T-helper 17 cell (primary cell): ENCODE results near the gene HDAC4. TPM values are rescaled to one million over a fixed set of nuclear protein-coding genes. Genes with fewer than 3 reads are reported as not detected.

ENCODE experiments used
- ATAC-seq: fragments of 150-1000 bp; cut with Tn5 transposase; 2 replicates; pipeline ENCODE4 v1.10.0; 2021; ENCODE audit warnings: mild to moderate bottlenecking, moderate library complexity
- DNase-seq, 3 donors: peaks; one replicate each; pipeline versions ENCODE4 v3.0.0 to v3.0.0-alpha.2; 2020 to 2021
- H3K9me3 ChIP-seq: one replicate; pipeline ENCODE4 v1.7.0; 2013; ENCODE audit warnings: low read length, mild to moderate bottlenecking; ENCODE audit not compliant: control insufficient read depth, poor library complexity, severe bottlenecking
- H3K27ac Mint-ChIP-seq: one replicate; pipeline ENCODE4 v1.8.0; 2022; ENCODE audit warnings: mild to moderate bottlenecking, moderate library complexity, mixed read lengths
- H3K27me3 Mint-ChIP-seq: one replicate; pipeline ENCODE4 v1.8.0; 2022; ENCODE audit warnings: mixed read lengths
- H3K36me3 Mint-ChIP-seq: one replicate; pipeline ENCODE4 v1.8.0; 2022; ENCODE audit warnings: low read depth, mixed read lengths
- H3K4me1 Mint-ChIP-seq: one replicate; pipeline ENCODE4 v1.8.0; 2022; ENCODE audit warnings: mild to moderate bottlenecking, mixed read lengths
- H3K4me3 Mint-ChIP-seq: one replicate; pipeline ENCODE4 v1.8.0; 2022; ENCODE audit warnings: mild to moderate bottlenecking, moderate library complexity, mixed read lengths
- total RNA-seq, 4 donors: library from RNA in 2 of 4; stranded (reverse) in 2 of 4; gene quantifications; one replicate each; pipeline ENCODE4 v1.2.3 and lab custom pipeline; 2022 to 2026

The HDAC4 gene
- total RNA-seq, 2 donors from 2014 or later: 78.9 to 79.0 TPM

GRCh38 chr2:239158641-239159475 lies 242.0 kb downstream of the HDAC4 start:
- Mint-ChIP-seq H3K36me3 (peaks cover 5% of the 10 kb centered on the region), H3K27me3 (no peaks in the 10 kb centered on the region), H3K27ac (no peak overlapping the region), H3K4me1 (peaks cover 10% of the 10 kb centered on the region), H3K4me3 (no peak overlapping the region)
- H3K9me3 ChIP-seq: no peaks in the 10 kb centered on the region
- ATAC-seq (no peak), DNase-seq (peak in 1 of 3 donors; percentile 3)

GRCh38 chr2:239157771-239158170 lies 243.0 kb downstream of the HDAC4 start:
- Mint-ChIP-seq H3K27ac (no peak overlapping the region), H3K4me1 (peaks cover 6% of the 10 kb centered on the region), H3K27me3 (no peaks in the 10 kb centered on the region), H3K4me3 (no peak overlapping the region), H3K36me3 (peaks cover 5% of the 10 kb centered on the region)
- peak in 1 of 3 donors; percentile 6 for DNase-seq
- no peaks in the 10 kb centered on the region for H3K9me3 ChIP-seq
- ATAC-seq: no peak

- Mint-ChIP-seq H3K27me3 (no peaks in the 10 kb centered on the region), H3K4me1 (peaks cover 6% of the 10 kb centered on the region), H3K36me3 (peaks cover 5% of the 10 kb centered on the region), H3K27ac (peak overlapping the region; percentile 82), H3K4me3 (no peak overlapping the region)
- peak in 1 of 3 donors; percentile 7 for DNase-seq
- no peak for ATAC-seq
- H3K9me3 ChIP-seq: no peaks in the 10 kb centered on the region
Observed at GRCh38 chr2:239157269-239157668, 243.6 kb downstream of the HDAC4 start.

GRCh38 chr2:239156516-239157265 lies 244.1 kb downstream of the HDAC4 start:
- peak overlapping the region; percentile 82 for H3K27ac Mint-ChIP-seq
- no peak overlapping the region for H3K4me3 Mint-ChIP-seq
- ATAC-seq (no peak), DNase-seq (peak in 1 of 3 donors; percentile 3)
- H3K27me3 Mint-ChIP-seq: no peaks in the 10 kb centered on the region
- peaks cover 6% of the 10 kb centered on the region for H3K4me1 Mint-ChIP-seq
- H3K9me3 ChIP-seq: no peaks in the 10 kb centered on the region
- H3K36me3 Mint-ChIP-seq: peaks cover 5% of the 10 kb centered on the region

- Mint-ChIP-seq H3K4me1 (peaks cover 6% of the 10 kb centered on the region), H3K27ac (peak overlapping the region; percentile 82), H3K4me3 (no peak overlapping the region), H3K27me3 (no peaks in the 10 kb centered on the region), H3K36me3 (peaks cover 5% of the 10 kb centered on the region)
- H3K9me3 ChIP-seq: no peaks in the 10 kb centered on the region
- DNase-seq (peak in 1 of 3 donors; percentile 2), ATAC-seq (no peak)
Observed at GRCh38 chr2:239155806-239156480, 244.9 kb downstream of the HDAC4 start.

- no peak overlapping the region for H3K4me3 Mint-ChIP-seq
Observed at GRCh38 chr2:239154971-239155805, 245.6 kb downstream of the HDAC4 start.

GRCh38 chr2:239153806-239154591 lies 246.8 kb downstream of the HDAC4 start:
- DNase-seq (peak in 1 of 3 donors; percentile 5), ATAC-seq (no peak)
- Mint-ChIP-seq H3K36me3 (peaks cover 3% of the 10 kb centered on the region), H3K27ac (no peak overlapping the region), H3K4me1 (peaks cover 4% of the 10 kb centered on the region), H3K27me3 (no peaks in the 10 kb centered on the region), H3K4me3 (no peak overlapping the region)
- H3K9me3 ChIP-seq: no peaks in the 10 kb centered on the region

More at GRCh38 chr2:239154971-239155805, 245.6 kb downstream of the HDAC4 start:
- Mint-ChIP-seq H3K4me1 (peaks cover 4% of the 10 kb centered on the region), H3K36me3 (peaks cover 3% of the 10 kb centered on the region), H3K27me3 (no peaks in the 10 kb centered on the region), H3K27ac (no peak overlapping the region)
- no peak for DNase-seq
- no peak for ATAC-seq
- no peaks in the 10 kb centered on the region for H3K9me3 ChIP-seq

GRCh38 chr2:239152916-239153305 lies 247.9 kb downstream of the HDAC4 start:
- H3K27ac Mint-ChIP-seq: peak overlapping the region; percentile 8
- DNase-seq: peak in 1 of 3 donors; percentile 3
- no peaks in the 10 kb centered on the region for H3K27me3 Mint-ChIP-seq
- H3K4me1 Mint-ChIP-seq: no peaks in the 10 kb centered on the region
- ATAC-seq: no peak
- H3K9me3 ChIP-seq: no peaks in the 10 kb centered on the region
- H3K36me3 Mint-ChIP-seq: peaks cover 3% of the 10 kb centered on the region
- H3K4me3 Mint-ChIP-seq: no peak overlapping the region

GRCh38 chr2:239152239-239152915 lies 248.4 kb downstream of the HDAC4 start:
- Mint-ChIP-seq H3K36me3 (peaks cover 4% of the 10 kb centered on the region), H3K4me3 (no peak overlapping the region), H3K27me3 (no peaks in the 10 kb centered on the region), H3K4me1 (no peaks in the 10 kb centered on the region), H3K27ac (peak overlapping the region; percentile 8)
- peak in 1 of 3 donors; percentile 3 for DNase-seq
- H3K9me3 ChIP-seq: no peaks in the 10 kb centered on the region
- ATAC-seq: no peak

- ATAC-seq: no peak
Observed at GRCh38 chr2:239151201-239152131, 249.4 kb downstream of the HDAC4 start.

More at GRCh38 chr2:239151201-239152131, 249.4 kb downstream of the HDAC4 start:
- H3K9me3 ChIP-seq: no peaks in the 10 kb centered on the region
- H3K4me3 Mint-ChIP-seq: no peak overlapping the region
- H3K27ac Mint-ChIP-seq: no peak overlapping the region
- H3K4me1 Mint-ChIP-seq: no peaks in the 10 kb centered on the region
- peaks cover 4% of the 10 kb centered on the region for H3K36me3 Mint-ChIP-seq
- peak in 1 of 3 donors; percentile 3 for DNase-seq
- no peaks in the 10 kb centered on the region for H3K27me3 Mint-ChIP-seq
